CD1c-positive myeloid dendritic cell (primary cell): Measurements from ENCODE around the gene C19orf12.
"Not testable (repeated sequence)": the region's sequence is repeated elsewhere in the genome, so short reads cannot be mapped to it uniquely, and the experiment has no call there.

Experiments used
- DNase-seq: peaks from one replicate; pipeline ENCODE4 v3.0.0-alpha.2; 2016; ENCODE audit errors: extremely low spot score

Gene C19orf12

GRCh38 chr19:29731331-29731850, 16.3 kb upstream of the C19orf12 start:
- no peak for DNase-seq

- DNase-seq: no peak
These were observed 12.8 kb upstream of the C19orf12 start for GRCh38 chr19:29727906-29728305.

- no peak for DNase-seq
These were observed 9.7 kb upstream of the C19orf12 start for GRCh38 chr19:29724746-29725145.

GRCh38 chr19:29724102-29724641, 9.1 kb upstream of the C19orf12 start:
- DNase-seq: no peak

GRCh38 chr19:29717051-29717450, 2.0 kb upstream of the C19orf12 start:
- DNase-seq: no peak

- no peak for DNase-seq
These were observed 880 bp upstream of the C19orf12 start for GRCh38 chr19:29715701-29716581.

GRCh38 chr19:29714371-29714952, 599 bp downstream of the C19orf12 start:
- DNase-seq: no peak

- DNase-seq: no peak
These were observed 2.1 kb downstream of the C19orf12 start for GRCh38 chr19:29712744-29713516.

GRCh38 chr19:29711584-29712132, 3.4 kb downstream of the C19orf12 start:
- no peak for DNase-seq

GRCh38 chr19:29709440-29709798, 5.6 kb downstream of the C19orf12 start:
- DNase-seq: not testable (repeated sequence)

- DNase-seq: no peak
These were observed 6.3 kb downstream of the C19orf12 start for GRCh38 chr19:29708554-29709439.

- DNase-seq: no peak
These were observed 8.4 kb downstream of the C19orf12 start for GRCh38 chr19:29706635-29707034.

GRCh38 chr19:29705706-29706105, 9.4 kb downstream of the C19orf12 start:
- DNase-seq: no peak

GRCh38 chr19:29704562-29705558, 10.2 kb downstream of the C19orf12 start:
- no peak for DNase-seq

- DNase-seq: no peak
These were observed 12.1 kb downstream of the C19orf12 start for GRCh38 chr19:29702963-29703320.

GRCh38 chr19:29702161-29702962, 12.7 kb downstream of the C19orf12 start:
- DNase-seq: no peak

- DNase-seq: no peak
These were observed 14.6 kb downstream of the C19orf12 start for GRCh38 chr19:29700498-29700897.

GRCh38 chr19:29699861-29700260, 15.2 kb downstream of the C19orf12 start:
- DNase-seq: no peak
